ENCODE results near the gene DOC2A. TPM values are rescaled to one million over a fixed set of nuclear protein-coding genes. Genes with fewer than 3 reads are reported as not detected.

Gene DOC2A
- total and polyA plus RNA-seq, 2 of the 4 experiments (the other 2 are of a cell fraction) = under 0.01 to 0.48 TPM

DNA sequence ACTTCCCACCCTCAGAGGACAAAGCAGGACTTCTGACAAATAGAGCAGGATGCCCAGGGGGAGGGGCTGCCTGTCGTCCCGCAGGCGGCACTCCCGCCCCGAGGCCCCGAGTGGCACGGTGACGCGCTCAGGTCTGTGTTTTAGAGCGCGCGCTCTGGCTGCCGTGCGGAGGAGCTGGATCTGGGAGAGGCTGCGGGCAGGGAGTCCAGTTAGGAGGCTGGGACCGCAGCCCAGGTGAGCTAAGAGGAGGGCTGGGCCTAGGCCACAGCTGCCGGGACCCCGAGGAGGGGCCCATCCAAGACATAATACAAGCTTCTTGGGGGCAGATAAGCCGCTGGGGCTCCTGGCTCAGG lies 6.4 kb downstream of the DOC2A start:
- no peak for ATAC-seq (ENCODE audit: low read depth)
- Histone ChIP-seq H2BK5ac (ENCODE audit: low read depth, low read length, poor library complexity, severe bottlenecking) (no peak overlapping the region), H2BK20ac (ENCODE audit: low read depth, low read length) (no peak overlapping the region), H3K4me1 (ENCODE audit: control insufficient read depth, insufficient read depth, low read length) (no peaks in the 10 kb centered on the region), H2AFZ (replicated peaks; ENCODE audit: low read length, poor library complexity) (no peak overlapping the region), H2AK9ac (replicated peaks; ENCODE audit: low read depth, low read length, poor library complexity) (no peak overlapping the region), H3K4me3 (ENCODE audit: insufficient read depth, low read depth, low read length) (no peak overlapping the region), H3K36me3 (ENCODE audit: control insufficient read depth, insufficient read depth, low read length) (peaks cover 17% of the 10 kb centered on the region), H4K91ac (ENCODE audit: insufficient read depth, low read depth, low read length) (no peak overlapping the region), H3K27ac (ENCODE audit: insufficient read depth, low read length) (no peak overlapping the region), H3K9me3 (ENCODE audit: control insufficient read depth, insufficient read depth, low read length) (no peaks in the 10 kb centered on the region), H3K18ac (ENCODE audit: low read depth, low read length) (no peak overlapping the region), H3K14ac (replicated peaks; ENCODE audit: low read depth, low read length) (no peak overlapping the region), H3K23ac (ENCODE audit: low read depth, low read length) (no peak overlapping the region), H3K56ac (ENCODE audit: extremely low read depth, insufficient read depth, low read length) (no peak overlapping the region), H3K9me1 (ENCODE audit: insufficient read depth, low read length) (0 out of 2 replicates have a peak, but pooled peaks cover 2% of the 10 kb centered on the region), H3K79me1 (ENCODE audit: low read depth in 1 of 2, low read length in 2 of 2) (peaks cover 5 to 11% of the 10 kb centered on the region in 2 experiments; a peak in 3 of 4 replicates), H2AK5ac (ENCODE audit: low read depth, low read length) (no peak overlapping the region), H3K4ac (ENCODE audit: low read depth, low read length) (no peak overlapping the region), H4K20me1 (ENCODE audit: insufficient read depth, low read length) (no peaks in the 10 kb centered on the region; the same call in 1 of the 2 replicates), H3K9ac (ENCODE audit: low read depth, low read length) (no peak overlapping the region), H4K5ac (ENCODE audit: low read depth, low read length) (no peak overlapping the region), H4K8ac (ENCODE audit: low read depth in 2 of 2, low read length in 2 of 2) (no peak overlapping the region), H3K27me3 (ENCODE audit: control insufficient read depth, insufficient read depth, low read length) (peaks cover 4% of the 10 kb centered on the region; the same call in 1 of the 2 replicates), H2BK15ac (ENCODE audit: low read depth, low read length) (no peak overlapping the region), H3K4me2 (ENCODE audit: low read depth, low read length) (no peak overlapping the region), H2BK120ac (ENCODE audit: low read depth, low read length) (no peak overlapping the region)
- WGBS, 2 experiments (ENCODE audit: extremely low coverage in 2 of 2, insufficient read length in 1 of 2) = 89% methylated on average over 13 of the region's 19 CpGs; no CpG with 5 or more reads in 1 of the 2 experiments
- intact Hi-C loops (cut with micrococcal nuclease) (no loop called here), dilution Hi-C loops (cut with HindIII; ENCODE audit: low sequenced_read_pairs, unreplicated experiment) (no loop called here), in situ Hi-C loops (cut with MboI; ENCODE audit: low sequenced_read_pairs) (no loop called here)
- no peak for DNase-seq
- TF ChIP-seq CEBPB (IDR thresholded peaks at IDR 0.05; ENCODE audit: low read depth, low read length) (no peak), USF2 (IDR thresholded peaks at IDR 0.05; ENCODE audit: low read depth, low read length) (no peak), POLR2A (IDR thresholded peaks at IDR 0.05; ENCODE audit: low read depth, low read length) (no peak), FOS (IDR thresholded peaks at IDR 0.05; ENCODE audit: low read depth, low read length) (no peak), MXI1 (IDR thresholded peaks at IDR 0.05; ENCODE audit: borderline replicate concordance, low read depth, low read length) (no peak), BHLHE40 (IDR thresholded peaks at IDR 0.05; ENCODE audit: low read depth, low read length) (no peak), RFX5 (IDR thresholded peaks at IDR 0.05; ENCODE audit: low read depth, low read length) (no peak), SMC3 (IDR thresholded peaks at IDR 0.05; ENCODE audit: low read depth, low read length) (no peak), CHD1 (IDR thresholded peaks at IDR 0.05; ENCODE audit: low read depth, low read length) (no peak), RCOR1 (IDR thresholded peaks at IDR 0.05; ENCODE audit: insufficient replicate concordance, low read length) (no peak), RAD21 (IDR thresholded peaks at IDR 0.05; ENCODE audit: low read length) (no peak), MAZ (IDR thresholded peaks at IDR 0.05; ENCODE audit: borderline replicate concordance, low read depth, low read length) (no peak), NFE2L2 (IDR thresholded peaks at IDR 0.05; ENCODE audit: low read depth, low read length) (no peak), MAFK (IDR thresholded peaks at IDR 0.05; ENCODE audit: low read depth, low read length) (no peak)
- TF ChIP-seq, protein P1, sequence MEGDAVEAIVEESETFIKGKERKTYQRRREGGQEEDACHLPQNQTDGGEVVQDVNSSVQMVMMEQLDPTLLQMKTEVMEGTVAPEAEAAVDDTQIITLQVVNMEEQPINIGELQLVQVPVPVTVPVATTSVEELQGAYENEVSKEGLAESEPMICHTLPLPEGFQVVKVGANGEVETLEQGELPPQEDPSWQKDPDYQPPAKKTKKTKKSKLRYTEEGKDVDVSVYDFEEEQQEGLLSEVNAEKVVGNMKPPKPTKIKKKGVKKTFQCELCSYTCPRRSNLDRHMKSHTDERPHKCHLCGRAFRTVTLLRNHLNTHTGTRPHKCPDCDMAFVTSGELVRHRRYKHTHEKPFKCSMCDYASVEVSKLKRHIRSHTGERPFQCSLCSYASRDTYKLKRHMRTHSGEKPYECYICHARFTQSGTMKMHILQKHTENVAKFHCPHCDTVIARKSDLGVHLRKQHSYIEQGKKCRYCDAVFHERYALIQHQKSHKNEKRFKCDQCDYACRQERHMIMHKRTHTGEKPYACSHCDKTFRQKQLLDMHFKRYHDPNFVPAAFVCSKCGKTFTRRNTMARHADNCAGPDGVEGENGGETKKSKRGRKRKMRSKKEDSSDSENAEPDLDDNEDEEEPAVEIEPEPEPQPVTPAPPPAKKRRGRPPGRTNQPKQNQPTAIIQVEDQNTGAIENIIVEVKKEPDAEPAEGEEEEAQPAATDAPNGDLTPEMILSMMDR (conservative IDR thresholded peaks at IDR 0.05; ENCODE audit: low read depth, low read length) = no peak
- TF ChIP-seq, protein P2, sequence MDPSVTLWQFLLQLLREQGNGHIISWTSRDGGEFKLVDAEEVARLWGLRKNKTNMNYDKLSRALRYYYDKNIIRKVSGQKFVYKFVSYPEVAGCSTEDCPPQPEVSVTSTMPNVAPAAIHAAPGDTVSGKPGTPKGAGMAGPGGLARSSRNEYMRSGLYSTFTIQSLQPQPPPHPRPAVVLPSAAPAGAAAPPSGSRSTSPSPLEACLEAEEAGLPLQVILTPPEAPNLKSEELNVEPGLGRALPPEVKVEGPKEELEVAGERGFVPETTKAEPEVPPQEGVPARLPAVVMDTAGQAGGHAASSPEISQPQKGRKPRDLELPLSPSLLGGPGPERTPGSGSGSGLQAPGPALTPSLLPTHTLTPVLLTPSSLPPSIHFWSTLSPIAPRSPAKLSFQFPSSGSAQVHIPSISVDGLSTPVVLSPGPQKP (IDR thresholded peaks at IDR 0.05; ENCODE audit: borderline replicate concordance, low read depth, low read length) = no peak
- POLR2A ChIA-PET (ENCODE audit: unreplicated experiment) = interaction anchor here (0.6 kb wide), 1 partner anchor 14 kb away, joined by 5 read pairs; no protein-coding TSS in a partner anchor
- no TSS peak for BruUV-seq (replicated peaks)
- CTCF ChIA-PET = no interaction called here

All from IMR-90 (cell line).